Measurements from ENCODE around the gene GNB1L.
A peak's percentile ranks its signal among the peaks of the same experiment; 100 is the strongest.
"Not testable (repeated sequence)": the region's sequence is repeated elsewhere in the genome, so short reads cannot be mapped to it uniquely, and the experiment has no call there.

The GNB1L gene

DNA sequence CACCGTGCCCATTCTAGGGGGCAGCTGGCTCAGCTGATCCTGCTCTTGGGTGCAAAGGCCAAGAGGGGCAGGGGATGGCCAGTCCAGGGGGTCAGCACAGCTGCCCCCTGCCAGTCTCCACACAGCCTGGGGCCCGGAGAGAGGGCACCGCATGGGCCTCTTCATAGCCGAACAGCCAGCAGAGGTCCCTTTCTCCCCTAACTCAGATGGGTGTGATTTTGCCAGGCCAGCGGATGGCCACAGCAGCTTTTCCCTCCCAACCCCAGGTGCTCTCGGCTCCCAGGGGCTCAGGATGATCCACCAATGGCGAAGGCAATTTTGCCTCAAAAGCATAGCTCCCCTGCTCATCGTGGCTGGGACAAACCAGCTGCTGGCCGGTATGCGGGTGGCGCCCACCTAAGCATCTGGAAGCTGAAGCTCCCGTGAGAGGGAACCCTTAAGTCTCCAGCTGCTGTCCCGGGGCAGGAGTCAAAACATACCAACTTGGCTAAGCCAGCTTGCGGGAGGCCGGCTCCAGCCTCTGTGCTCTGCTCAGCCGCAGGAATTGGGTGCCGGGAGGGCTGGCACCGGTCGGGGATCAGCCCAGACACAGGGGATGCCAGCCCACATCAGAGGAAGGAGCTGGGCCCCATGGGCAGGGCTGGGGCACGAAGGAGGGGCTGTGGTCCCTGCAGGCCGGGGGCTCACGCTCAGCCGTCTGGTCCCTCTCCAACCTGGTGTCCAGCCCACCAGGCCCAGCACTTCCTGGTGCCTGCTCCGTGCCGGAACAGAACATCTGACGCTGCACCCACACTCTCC is 30.5 kb upstream of the GNB1L start:
- ATAC-seq: no peak
- TF ChIP-seq, protein P1, sequence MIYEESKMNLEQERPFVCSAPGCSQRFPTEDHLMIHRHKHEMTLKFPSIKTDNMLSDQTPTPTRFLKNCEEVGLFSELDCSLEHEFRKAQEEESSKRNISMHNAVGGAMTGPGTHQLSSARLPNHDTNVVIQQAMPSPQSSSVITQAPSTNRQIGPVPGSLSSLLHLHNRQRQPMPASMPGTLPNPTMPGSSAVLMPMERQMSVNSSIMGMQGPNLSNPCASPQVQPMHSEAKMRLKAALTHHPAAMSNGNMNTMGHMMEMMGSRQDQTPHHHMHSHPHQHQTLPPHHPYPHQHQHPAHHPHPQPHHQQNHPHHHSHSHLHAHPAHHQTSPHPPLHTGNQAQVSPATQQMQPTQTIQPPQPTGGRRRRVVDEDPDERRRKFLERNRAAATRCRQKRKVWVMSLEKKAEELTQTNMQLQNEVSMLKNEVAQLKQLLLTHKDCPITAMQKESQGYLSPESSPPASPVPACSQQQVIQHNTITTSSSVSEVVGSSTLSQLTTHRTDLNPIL (CRISPR knock-in tag; IDR thresholded peaks at IDR 0.05; ENCODE audit: low read depth): no peak

DNA sequence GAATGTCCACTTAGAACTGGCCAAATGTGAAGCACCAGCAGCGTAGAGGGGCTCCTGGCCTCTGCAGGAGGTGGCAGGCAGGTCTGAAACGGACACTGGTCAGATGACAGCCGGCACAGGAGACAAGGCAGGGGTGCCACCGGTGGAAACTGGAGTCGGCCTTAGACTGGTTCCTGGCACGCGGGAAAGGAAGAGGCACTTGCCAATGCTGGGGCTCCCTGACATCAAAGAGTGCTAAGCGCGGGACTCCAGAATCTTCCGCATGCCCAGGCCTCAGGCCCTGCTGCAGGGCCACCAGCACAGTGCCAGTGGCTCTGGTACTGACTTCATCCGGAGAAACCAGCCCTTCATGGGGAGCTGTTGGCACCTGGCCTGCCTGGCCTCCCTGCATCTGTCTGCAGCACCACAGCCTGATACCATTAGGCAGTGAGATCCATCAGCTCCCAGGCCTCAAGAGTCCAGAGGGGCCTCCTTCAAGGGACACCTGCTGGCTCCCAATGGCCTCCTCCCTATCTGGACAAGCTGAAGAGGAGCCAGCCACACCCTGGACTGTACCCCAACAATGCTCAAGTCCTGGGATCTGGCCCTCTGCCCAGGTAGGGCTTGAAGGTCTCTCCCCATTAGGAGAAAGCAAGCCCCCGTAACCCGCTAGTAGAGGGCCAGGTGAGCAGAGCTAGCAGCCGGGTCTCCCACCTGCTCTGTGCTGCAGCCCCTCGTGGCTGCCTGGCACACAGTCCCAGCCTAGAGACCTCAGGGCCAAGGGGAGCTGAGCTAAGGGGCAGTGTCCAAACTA is 29.7 kb upstream of the GNB1L start:
- TF ChIP-seq, protein P2, sequence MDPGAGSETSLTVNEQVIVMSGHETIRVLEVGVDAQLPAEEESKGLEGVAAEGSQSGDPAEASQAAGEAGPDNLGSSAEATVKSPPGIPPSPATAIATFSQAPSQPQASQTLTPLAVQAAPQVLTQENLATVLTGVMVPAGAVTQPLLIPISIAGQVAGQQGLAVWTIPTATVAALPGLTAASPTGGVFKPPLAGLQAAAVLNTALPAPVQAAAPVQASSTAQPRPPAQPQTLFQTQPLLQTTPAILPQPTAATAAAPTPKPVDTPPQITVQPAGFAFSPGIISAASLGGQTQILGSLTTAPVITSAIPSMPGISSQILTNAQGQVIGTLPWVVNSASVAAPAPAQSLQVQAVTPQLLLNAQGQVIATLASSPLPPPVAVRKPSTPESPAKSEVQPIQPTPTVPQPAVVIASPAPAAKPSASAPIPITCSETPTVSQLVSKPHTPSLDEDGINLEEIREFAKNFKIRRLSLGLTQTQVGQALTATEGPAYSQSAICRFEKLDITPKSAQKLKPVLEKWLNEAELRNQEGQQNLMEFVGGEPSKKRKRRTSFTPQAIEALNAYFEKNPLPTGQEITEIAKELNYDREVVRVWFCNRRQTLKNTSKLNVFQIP (CRISPR knock-in tag; IDR thresholded peaks at IDR 0.05; ENCODE audit: borderline replicate concordance, low read depth): no peak
- TF ChIP-seq GLIS3 (CRISPR knock-in tag; IDR thresholded peaks at IDR 0.05) (no peak), TCF4 (CRISPR knock-in tag; IDR thresholded peaks at IDR 0.05; ENCODE audit: borderline replicate concordance) (no peak), CSDC2 (CRISPR knock-in tag; IDR thresholded peaks at IDR 0.05) (no peak), ZFP3 (CRISPR knock-in tag; IDR thresholded peaks at IDR 0.05) (no peak), ZFP30 (CRISPR knock-in tag; IDR thresholded peaks at IDR 0.05) (no peak), ZNF70 (CRISPR knock-in tag; IDR thresholded peaks at IDR 0.05) (no peak), ESRRG (CRISPR knock-in tag; IDR thresholded peaks at IDR 0.05) (no peak), SNAI2 (CRISPR knock-in tag; IDR thresholded peaks at IDR 0.05) (no peak), ARNTL (CRISPR knock-in tag; IDR thresholded peaks at IDR 0.05; ENCODE audit: borderline replicate concordance, low read depth) (no peak)
- TF ChIP-seq, protein P1 (CRISPR knock-in tag; IDR thresholded peaks at IDR 0.05; ENCODE audit: low read depth): no peak
- TF ChIP-seq, protein P3, sequence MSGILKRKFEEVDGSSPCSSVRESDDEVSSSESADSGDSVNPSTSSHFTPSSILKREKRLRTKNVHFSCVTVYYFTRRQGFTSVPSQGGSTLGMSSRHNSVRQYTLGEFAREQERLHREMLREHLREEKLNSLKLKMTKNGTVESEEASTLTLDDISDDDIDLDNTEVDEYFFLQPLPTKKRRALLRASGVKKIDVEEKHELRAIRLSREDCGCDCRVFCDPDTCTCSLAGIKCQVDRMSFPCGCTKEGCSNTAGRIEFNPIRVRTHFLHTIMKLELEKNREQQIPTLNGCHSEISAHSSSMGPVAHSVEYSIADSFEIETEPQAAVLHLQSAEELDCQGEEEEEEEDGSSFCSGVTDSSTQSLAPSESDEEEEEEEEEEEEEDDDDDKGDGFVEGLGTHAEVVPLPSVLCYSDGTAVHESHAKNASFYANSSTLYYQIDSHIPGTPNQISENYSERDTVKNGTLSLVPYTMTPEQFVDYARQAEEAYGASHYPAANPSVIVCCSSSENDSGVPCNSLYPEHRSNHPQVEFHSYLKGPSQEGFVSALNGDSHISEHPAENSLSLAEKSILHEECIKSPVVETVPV (CRISPR knock-in tag; IDR thresholded peaks at IDR 0.05): no peak
- ATAC-seq: no peak

DNA sequence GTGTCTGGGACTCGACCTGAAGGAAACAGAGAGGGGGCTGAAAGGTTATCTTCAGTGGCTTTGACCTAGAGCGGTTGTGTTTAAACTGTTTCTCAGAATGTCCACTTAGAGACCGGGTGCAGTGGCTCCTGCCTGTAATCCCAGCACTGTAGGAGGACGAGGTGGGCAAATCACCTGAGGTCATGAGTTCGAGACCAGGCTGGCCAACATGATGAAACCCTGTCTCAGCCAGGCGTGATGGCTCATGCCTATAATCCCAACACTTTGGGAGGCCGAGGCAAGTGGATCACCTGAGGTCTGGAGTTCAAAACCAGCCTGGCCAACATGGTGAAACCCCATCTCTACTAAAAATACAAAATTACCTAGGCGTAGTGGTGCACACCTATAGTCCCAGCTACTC is 28.8 kb upstream of the GNB1L start:
- not testable (repeated sequence) for ATAC-seq

DNA sequence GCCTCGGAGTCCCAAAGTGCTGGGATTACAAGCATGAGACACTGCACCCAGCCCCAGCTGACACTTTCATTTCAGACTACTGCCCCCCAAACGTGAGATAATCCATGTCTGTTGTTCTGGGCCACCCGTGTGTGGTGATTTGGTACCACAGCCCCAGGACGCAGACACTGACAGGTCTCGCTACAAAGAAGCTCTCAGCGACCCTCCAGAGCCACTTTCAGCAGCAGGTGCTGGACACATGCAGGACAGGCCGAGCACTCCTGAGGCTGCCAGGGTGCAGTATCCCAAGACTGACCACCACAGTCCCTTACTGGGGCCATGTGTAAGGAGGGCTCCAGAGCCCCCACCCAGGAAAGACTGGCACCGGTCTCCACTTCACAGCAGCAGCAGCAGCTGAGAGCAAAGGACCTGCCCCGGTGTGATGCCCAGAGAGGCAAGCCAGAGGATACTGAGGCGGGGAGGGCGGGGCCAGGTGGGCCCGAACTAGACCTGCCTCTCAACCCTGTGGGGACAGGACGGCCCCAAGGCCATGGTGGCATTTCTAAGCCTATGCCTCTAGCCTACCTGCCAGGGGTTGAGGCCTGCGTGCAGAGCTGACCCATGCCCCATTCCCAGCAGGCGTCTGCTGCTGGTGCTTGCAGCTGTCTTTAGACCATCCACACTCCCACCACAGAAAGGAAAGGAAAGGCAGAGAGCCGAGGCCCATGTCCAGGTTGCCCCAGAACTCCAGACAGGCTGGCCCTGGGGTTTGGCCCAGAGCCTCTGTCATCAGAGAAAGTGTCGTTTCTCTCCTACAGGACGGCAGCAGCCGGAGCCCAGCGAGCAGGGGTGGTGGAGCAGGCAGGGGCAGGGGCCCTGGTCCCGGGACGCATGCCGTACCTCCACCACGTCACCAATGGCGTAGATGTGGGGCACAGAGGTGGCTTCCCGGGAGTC is 28.0 kb upstream of the GNB1L start:
- TF ChIP-seq RARB (CRISPR knock-in tag; IDR thresholded peaks at IDR 0.05): no peak
- ATAC-seq: no peak

DNA sequence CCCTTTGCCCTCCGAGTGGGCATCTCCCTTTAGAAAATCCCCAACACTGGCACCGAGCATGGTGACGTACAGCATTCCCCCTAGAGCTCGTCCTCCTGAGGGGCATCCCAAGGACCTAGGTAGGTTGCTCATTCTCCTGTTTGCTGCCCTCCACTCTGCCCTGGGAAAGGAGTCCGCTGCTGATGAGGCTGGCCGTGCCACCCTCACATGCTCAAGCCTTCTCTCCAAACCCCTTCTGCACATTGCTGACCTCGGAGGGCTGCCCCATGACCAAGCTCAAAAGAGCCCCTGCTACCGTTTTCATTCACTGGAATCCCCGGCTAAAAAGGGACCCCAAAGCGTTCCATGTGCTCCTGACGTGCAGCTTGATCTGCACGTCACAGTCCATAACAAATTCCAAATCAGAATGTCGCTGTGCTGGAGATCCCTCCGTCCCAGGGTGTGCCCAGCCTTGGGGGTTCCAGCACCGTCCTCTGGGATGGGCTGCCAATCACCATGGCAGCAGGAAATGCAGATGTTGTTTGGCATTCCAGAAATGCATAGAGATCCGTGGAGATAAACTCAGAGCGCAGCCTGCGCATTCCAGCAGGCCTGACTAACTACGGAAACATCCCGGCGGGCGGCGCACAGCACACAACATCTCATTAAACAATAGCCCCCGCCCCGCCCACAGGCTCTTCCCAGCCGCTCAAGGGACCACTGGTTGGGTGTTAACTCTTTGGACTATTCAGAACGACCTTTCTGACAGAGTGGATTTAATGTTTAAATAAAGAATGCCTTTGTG is 26.3 kb upstream of the GNB1L start:
- ATAC-seq: peak; percentile 92
- no peak for TF ChIP-seq ARNTL (CRISPR knock-in tag; IDR thresholded peaks at IDR 0.05; ENCODE audit: borderline replicate concordance, low read depth)
- TF ChIP-seq ISL1 (CRISPR knock-in tag; IDR thresholded peaks at IDR 0.05): peak; percentile 33; the same call in 1 of the 2 replicates
- TF ChIP-seq, protein P3 (CRISPR knock-in tag; IDR thresholded peaks at IDR 0.05): no peak
- TF ChIP-seq ZNF70 (CRISPR knock-in tag; IDR thresholded peaks at IDR 0.05): no peak
- no peak for TF ChIP-seq OSR1 (CRISPR knock-in tag; IDR thresholded peaks at IDR 0.05)
- no peak for TF ChIP-seq CSDC2 (CRISPR knock-in tag; IDR thresholded peaks at IDR 0.05)
- TF ChIP-seq TCF4 (CRISPR knock-in tag; IDR thresholded peaks at IDR 0.05; ENCODE audit: borderline replicate concordance): no peak
- no peak for TF ChIP-seq TOX (CRISPR knock-in tag; IDR thresholded peaks at IDR 0.05; ENCODE audit: borderline replicate concordance)
- TF ChIP-seq, protein P4, sequence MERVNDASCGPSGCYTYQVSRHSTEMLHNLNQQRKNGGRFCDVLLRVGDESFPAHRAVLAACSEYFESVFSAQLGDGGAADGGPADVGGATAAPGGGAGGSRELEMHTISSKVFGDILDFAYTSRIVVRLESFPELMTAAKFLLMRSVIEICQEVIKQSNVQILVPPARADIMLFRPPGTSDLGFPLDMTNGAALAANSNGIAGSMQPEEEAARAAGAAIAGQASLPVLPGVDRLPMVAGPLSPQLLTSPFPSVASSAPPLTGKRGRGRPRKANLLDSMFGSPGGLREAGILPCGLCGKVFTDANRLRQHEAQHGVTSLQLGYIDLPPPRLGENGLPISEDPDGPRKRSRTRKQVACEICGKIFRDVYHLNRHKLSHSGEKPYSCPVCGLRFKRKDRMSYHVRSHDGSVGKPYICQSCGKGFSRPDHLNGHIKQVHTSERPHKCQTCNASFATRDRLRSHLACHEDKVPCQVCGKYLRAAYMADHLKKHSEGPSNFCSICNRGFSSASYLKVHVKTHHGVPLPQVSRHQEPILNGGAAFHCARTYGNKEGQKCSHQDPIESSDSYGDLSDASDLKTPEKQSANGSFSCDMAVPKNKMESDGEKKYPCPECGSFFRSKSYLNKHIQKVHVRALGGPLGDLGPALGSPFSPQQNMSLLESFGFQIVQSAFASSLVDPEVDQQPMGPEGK (CRISPR knock-in tag; IDR thresholded peaks at IDR 0.05; ENCODE audit: borderline replicate concordance): peak; percentile 62; the same call in 1 of the 2 replicates
- TF ChIP-seq, protein P2 (CRISPR knock-in tag; IDR thresholded peaks at IDR 0.05; ENCODE audit: borderline replicate concordance, low read depth): no peak

Measured in SK-N-SH treated with all-trans-retinoic acid at 6 μM for 48 hours (cell line).